GM19043 (cell line): Measurements from ENCODE around the gene CYP2J2.
"Not testable (repeated sequence)": the region's sequence is repeated elsewhere in the genome, so short reads cannot be mapped to it uniquely, and the experiment has no call there.

Experiments used
- ATAC-seq: cut with Tn5 transposase; IDR thresholded peaks from one replicate; pipeline ENCODE4 v1.9.1; 2021; ENCODE audit warnings: low read depth; ENCODE audit not compliant: unreplicated experiment

CYP2J2 gene

GRCh38 chr1:59921258-59921899 is 5.2 kb downstream of the CYP2J2 start:
- ATAC-seq, result not testable (repeated sequence)

DNA sequence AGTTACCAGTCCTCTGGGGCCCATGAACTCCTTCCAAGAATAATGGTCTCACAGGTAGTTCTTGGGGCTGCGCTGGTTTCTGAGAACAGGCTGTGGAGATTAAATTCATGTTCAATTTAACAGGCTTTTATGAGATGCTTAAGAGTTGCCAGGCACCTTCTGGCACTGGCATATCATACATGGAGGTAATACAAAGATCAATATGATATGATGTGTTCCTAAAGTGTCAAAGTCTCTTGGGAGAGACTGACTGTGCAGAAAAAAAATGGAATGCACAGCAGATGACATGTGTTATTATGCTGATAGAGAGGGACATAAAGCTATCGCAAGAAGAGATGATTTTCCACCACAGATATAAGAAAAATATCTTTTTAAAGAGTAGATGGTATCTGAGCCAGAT is 6.8 kb downstream of the CYP2J2 start:
- ATAC-seq, result no peak

DNA sequence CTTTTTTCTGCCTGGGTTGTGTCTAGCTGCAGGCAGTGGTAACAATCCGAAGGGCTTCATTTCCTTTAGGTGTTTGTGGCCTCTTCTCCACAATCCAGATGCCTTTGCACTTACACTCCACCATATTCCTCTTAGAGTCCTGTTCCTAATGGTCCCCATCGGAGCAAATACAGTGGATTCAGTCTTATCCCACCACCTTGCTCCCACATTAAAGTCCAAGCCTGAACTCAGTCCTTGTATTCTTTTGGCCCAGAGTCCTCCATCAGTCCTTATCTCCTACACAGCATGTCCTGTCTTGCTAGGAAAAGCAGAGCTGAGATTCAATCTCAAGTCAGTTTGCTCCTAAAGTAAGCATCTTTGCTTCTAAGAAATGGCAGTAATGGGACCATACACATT is 8.8 kb downstream of the CYP2J2 start:
- ATAC-seq, result no peak

- no peak for ATAC-seq
These were observed 9.4 kb downstream of the CYP2J2 start for GRCh38 chr1:59917026-59917784.

- no peak for ATAC-seq
These were observed 11.1 kb downstream of the CYP2J2 start for GRCh38 chr1:59915516-59915915.

DNA sequence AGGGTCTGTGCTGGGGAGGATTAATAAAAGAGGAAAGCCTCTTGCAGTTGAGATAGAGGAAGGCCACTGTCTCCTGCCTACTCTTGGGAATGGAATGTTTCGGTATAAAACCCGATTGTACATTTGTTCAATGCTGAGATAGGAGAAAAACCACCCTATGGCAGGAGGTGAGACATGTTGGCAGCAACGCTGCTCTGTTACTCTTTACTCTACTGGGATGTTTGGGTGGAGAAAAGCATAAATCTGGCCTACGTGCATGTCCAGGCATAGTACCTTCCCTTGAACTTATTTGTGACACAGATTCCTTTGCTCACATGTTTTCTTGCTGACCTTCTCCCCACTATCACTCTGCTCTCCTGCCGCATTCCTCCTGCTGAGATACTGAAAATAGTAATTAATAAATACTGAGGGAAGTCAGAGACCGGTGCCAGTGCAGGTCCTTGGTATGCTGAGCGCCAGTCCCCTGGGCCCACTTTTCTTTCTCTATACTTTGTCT is 11.7 kb downstream of the CYP2J2 start:
- ATAC-seq, result not testable (repeated sequence)

DNA sequence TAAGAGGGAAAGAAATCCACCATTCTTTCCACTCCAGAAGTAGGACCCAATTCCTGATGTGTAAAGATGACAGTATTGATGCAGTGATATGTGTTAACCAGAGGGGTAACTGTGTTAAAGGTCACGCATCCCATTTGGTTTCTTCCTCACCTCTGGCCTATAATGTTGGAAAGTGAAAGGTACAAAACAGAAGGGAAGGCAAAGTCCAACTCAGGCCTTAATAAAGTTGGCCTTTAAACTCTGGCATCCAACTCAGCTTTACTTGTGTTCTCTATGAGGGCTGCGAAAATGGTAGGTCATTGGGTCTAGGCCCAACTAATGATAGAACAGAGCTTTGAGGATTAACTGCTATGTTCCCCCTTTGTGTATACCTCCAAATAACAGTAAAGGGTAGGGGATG is 17.9 kb downstream of the CYP2J2 start:
- ATAC-seq, result no peak

DNA sequence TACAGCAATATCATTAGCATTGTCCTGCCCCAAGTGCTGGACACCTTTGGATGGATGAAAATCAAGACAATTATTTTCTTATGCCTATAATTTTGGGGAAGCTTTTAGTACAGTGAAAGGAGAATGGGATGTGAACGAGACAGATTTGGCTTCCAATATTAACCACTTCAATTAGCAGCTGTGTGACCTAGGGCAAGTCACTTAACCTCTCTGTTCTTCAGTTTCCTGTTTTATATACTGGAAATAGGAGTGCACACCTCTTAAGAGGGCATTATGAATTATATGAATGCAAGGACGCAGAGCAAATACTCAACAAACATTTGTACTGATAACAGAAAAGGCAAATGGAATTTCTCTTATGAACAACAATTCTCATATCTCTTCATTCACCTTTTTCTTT is 18.5 kb downstream of the CYP2J2 start:
- ATAC-seq, result no peak

DNA sequence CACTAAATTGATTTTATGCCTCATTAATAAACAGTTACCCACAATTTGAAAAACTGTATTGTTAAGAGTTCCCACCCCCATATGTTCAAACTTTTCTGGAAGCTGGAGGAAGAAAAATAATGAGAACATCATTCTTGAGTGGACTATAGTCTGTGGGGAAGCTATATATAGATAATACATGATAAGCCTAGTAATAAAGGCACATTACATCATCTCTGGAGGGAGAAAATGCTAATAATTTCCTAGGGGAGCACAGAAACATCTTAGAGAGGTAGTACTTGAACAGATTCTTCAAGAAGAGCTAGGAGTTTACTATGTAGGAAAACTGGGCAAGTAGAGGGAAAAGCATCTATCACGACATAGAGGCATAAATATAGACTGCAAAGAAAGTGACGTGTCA is 19.6 kb downstream of the CYP2J2 start:
- ATAC-seq, result no peak

DNA sequence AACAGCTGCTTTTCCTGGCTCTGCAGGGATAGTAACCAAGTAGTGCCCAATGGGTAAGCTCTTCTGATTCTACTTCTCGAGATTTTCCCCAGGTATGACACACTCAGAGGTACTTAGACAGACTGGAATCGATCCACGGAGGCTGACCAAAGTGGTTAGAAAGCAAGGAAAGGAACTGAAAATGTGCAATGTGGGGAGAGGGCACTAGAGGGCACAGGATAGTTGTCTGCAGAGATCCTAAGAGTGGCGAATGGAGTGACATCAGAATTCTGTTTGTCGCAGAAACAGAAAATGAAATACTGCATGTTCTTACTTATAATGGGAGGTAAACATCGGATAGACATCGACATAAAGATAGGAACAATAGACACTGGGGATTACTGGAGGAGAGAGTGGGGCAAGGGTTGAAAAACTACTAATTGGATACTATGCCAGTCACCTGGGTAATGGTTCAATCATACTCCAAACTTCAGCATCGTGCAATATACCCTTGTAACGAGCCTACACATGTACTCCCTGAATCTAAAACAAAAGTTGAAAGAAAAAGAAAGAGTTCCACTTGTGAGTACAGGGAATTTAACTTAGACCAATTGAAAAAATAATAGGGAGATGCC is 23.3 kb downstream of the CYP2J2 start:
- ATAC-seq, result peak; percentile 79

DNA sequence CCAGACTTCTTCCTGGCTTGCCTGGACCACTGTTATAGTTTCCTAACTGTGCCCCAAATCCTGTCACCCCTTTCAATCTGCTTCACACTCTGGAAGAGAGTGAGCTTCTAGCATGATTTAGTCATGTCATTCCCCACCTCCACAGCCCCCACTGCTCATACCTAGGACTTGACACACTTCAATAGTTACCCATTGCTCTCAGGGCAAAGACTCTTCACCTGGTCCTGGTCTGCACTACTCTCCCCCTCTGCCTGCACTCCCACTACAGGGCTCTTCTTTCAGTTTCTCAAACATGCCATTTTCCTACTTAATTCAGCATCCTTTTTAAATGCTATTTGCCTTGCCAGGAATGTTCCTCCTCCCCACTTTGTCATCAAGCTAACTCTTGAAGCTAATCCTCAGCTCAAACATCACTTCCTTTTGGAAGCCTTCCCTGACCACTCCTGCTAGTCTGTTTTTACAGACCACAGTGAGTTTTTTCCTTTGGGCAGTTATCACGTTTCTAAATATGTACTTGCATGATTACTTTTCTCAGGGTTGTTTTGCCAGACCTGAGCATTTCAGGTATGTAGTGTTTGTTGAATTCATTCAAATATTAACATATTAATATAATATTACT is 24.7 kb downstream of the CYP2J2 start:
- ATAC-seq, result no peak

DNA sequence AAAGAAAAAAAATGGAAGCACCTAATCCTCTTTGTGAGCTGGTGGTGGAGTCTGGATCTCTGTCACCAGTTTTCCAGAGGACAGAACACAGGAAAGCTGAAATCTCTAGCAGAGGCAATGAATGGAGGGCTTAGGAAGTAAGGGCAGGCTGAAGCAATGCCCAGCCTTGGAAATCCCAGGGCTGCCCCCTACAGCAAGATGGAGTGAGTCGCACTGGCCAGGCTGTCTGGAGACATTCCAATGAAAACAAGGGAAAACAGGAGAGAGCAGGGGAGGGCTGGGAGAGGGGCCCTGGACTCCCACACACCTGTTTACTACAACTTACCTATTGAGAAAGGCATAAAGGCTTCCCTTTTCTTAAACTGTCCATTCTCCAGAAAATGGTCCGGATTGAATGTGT is 25.9 kb downstream of the CYP2J2 start:
- no peak for ATAC-seq

DNA sequence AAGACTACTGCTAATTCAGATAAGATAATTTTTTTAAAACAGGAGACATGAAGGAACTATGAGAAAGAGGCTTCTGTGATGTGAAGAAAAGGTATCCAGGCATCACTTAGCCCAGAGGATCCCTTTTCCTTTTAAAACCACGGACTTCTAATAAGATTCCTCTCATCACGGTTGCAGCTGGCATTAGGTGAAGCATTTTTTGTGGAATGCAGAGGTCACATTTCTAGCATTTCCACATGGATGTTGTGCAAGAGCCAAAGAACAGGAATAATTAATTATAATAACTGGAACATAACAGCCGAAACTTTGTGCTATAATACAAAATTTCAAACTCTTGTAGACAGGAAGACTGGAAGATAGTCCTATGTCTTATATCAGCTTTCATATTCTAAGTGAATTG is 27.6 kb downstream of the CYP2J2 start:
- ATAC-seq, result no peak

- no peak for ATAC-seq
These were observed 29.4 kb downstream of the CYP2J2 start for GRCh38 chr1:59897165-59897564.

DNA sequence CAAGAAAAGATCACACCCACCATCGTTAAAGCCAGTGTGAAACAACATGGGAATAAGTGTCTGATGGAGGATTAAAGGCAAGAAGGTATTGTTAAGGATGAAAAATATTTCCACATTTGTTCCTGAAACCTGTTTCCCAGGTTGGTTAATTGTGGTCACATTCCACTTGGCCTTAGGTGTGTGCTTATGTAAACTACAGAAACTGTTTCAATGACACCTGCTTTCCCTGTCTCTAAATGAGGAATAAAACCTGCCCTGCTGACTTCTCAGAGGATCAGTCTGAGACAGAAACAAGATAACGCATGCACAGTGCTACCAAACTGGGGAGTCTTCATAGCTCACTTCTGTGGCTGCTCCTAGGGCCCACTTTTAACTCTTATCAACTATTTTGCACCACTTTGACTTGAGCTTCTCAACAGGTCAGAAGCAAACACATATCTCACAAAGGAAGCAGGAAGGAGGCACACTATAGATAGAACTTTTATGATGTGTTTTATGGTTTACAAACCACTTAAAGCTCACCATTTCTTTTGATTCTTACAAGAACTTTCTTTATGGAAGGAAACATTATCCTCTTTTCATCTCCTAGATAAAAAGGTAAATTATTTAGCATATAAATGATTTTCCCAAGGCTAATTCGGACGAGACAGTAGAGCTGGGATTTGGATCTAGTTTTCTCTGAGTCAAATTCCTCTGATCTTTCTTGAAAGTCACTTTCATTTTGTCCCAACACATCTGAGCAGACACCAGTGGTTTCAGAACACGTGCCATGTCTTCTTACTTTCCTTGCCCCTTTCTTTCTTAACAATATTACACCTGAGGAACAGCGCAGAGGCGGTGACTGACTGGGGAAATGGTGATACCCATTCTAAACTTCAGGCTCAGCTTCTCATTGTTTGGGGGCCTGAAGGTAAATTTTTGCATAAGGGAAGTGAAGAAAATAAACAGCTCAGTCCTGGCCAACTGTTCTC is 33.4 kb downstream of the CYP2J2 start:
- ATAC-seq, result no peak

GRCh38 chr1:59885160-59885832 is 41.3 kb downstream of the CYP2J2 start:
- ATAC-seq, result no peak

DNA sequence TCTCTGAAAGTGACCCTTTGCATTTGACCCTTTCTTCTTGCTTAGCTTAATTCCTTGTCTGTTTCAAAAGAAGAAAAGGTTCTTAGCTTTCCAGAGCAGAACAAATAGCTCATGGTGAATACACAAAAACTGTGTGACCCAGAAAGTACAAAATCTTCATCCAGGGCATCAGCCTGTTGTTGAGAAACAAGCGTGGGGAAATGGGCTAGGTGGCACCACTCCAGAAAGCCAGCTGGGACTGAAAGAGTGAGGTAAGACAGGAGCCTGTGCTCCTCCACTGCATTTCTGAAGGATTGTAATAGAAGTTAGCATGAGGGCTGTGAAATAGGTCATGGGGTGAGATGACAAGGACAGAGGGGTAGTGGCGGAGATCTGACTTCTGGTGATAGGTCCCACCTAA is 45.8 kb downstream of the CYP2J2 start:
- ATAC-seq, result no peak

- ATAC-seq, result no peak
These were observed 46.5 kb downstream of the CYP2J2 start for GRCh38 chr1:59879996-59880505.

DNA sequence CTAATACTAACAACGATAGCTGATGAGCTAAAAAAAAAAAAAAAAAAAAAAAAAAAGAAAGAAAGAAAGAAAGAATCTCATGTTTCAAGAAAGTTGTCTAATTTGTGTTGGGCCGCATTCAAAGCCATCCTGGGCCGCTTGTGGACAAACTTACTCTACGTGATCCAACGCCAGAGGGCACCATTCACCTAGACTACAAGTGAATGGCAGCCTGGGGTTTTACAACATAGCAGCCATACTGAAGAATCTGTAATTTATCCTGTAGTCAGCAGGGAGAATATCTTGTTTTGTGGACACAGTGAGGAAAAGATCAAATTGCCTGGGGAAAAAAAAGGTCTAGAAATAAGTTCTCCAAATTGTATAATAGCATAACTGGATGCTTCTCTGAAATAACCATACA is 47.0 kb downstream of the CYP2J2 start:
- no peak for ATAC-seq
